GM19395 (cell line): Measurements from ENCODE around the gene NHSL2.

ENCODE experiments used
- ATAC-seq: cut with Tn5 transposase; IDR thresholded peaks from one replicate; pipeline ENCODE4 v1.9.1; 2021; ENCODE audit warnings: mild to moderate bottlenecking, moderate library complexity; ENCODE audit not compliant: unreplicated experiment

Gene NHSL2

GRCh38 chrX:71989768-71990426, 79.3 kb downstream of the NHSL2 start:
- ATAC-seq, result no peak

- ATAC-seq, result no peak
Observed at GRCh38 chrX:71990518-71990917, 79.9 kb downstream of the NHSL2 start.

- no peak for ATAC-seq
Observed at GRCh38 chrX:71991164-71991563, 80.5 kb downstream of the NHSL2 start.

GRCh38 chrX:71992711-71993110, 82.1 kb downstream of the NHSL2 start:
- ATAC-seq, result no peak

- ATAC-seq, result no peak
Observed at GRCh38 chrX:71993371-71993770, 82.7 kb downstream of the NHSL2 start.

GRCh38 chrX:71994601-71995000, 84.0 kb downstream of the NHSL2 start:
- no peak for ATAC-seq

GRCh38 chrX:71995122-71995521, 84.5 kb downstream of the NHSL2 start:
- ATAC-seq, result no peak

- ATAC-seq, result no peak
Observed at GRCh38 chrX:71996136-71996535, 85.5 kb downstream of the NHSL2 start.

GRCh38 chrX:71996826-71997225, 86.2 kb downstream of the NHSL2 start:
- no peak for ATAC-seq

GRCh38 chrX:71997320-71997719, 86.7 kb downstream of the NHSL2 start:
- ATAC-seq, result no peak

- no peak for ATAC-seq
Observed at GRCh38 chrX:71998836-71999509, 88.3 kb downstream of the NHSL2 start.

- ATAC-seq, result no peak
Observed at GRCh38 chrX:71999535-71999934, 88.9 kb downstream of the NHSL2 start.

GRCh38 chrX:72001471-72001870, 90.8 kb downstream of the NHSL2 start:
- ATAC-seq, result no peak

GRCh38 chrX:72001906-72002305, 91.3 kb downstream of the NHSL2 start:
- no peak for ATAC-seq

- no peak for ATAC-seq
Observed at GRCh38 chrX:72002875-72003274, 92.2 kb downstream of the NHSL2 start.

- no peak for ATAC-seq
Observed at GRCh38 chrX:72003811-72004750, 93.4 kb downstream of the NHSL2 start.

GRCh38 chrX:72005046-72005445, 94.4 kb downstream of the NHSL2 start:
- ATAC-seq, result no peak

- no peak for ATAC-seq
Observed at GRCh38 chrX:72006461-72006860, 95.8 kb downstream of the NHSL2 start.

GRCh38 chrX:72009731-72010130, 99.1 kb downstream of the NHSL2 start:
- ATAC-seq, result no peak

- ATAC-seq, result no peak
Observed at GRCh38 chrX:72011734-72012133, 101.1 kb downstream of the NHSL2 start.

- ATAC-seq, result no peak
Observed at GRCh38 chrX:72015383-72015782, 104.7 kb downstream of the NHSL2 start.
